GM19351 (cell line): ENCODE results near the gene HMGB1.

ENCODE experiments used
- ATAC-seq: cut with Tn5 transposase; IDR thresholded peaks from one replicate; pipeline ENCODE4 v1.9.1; 2021; ENCODE audit warnings: mild to moderate bottlenecking, moderate library complexity; ENCODE audit not compliant: unreplicated experiment

Gene HMGB1

DNA sequence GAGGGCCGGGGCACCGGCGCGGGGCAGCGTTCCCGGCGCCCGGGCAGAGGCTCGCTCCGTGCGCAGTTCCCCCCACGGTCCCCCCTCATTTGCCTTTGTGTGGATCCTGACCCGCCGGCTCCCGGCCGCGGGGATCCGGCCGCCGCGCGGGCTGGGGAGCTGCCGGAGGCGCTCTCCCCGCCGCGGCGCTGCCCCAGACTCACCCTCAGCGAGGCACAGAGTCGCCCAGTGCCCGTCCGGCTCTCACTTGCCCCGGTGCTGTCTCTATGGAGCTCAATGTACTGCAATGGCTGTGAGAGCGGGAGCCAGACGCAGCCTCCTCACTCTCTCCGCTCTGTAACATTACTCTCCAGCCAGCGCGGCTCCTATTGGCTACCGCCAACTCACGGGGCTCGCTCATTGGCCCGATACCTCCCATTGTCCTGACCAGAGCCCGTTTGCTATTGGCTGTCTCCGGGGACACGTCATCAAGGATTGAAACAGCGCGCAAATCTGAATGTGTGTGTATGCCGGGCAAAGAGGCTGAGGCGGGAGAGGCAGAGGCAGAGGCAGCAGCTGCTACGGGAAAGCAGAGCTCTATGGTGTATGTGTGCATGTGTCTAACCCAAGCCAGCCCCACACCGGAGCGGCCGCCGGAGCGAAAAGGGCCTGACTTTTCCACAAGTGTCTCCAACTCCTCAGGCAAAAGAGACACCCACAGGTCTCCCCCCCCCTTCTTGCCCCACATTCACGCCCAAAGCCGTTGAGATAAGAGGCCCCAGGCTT lies at the start of gene HMGB1:
Gene HMGB1 (minus strand): TSS at position 344 of the 765 bp plus-strand sequence. CDS start 2,256 bp downstream, outside the sequence.
- peak; percentile 84 for ATAC-seq

DNA sequence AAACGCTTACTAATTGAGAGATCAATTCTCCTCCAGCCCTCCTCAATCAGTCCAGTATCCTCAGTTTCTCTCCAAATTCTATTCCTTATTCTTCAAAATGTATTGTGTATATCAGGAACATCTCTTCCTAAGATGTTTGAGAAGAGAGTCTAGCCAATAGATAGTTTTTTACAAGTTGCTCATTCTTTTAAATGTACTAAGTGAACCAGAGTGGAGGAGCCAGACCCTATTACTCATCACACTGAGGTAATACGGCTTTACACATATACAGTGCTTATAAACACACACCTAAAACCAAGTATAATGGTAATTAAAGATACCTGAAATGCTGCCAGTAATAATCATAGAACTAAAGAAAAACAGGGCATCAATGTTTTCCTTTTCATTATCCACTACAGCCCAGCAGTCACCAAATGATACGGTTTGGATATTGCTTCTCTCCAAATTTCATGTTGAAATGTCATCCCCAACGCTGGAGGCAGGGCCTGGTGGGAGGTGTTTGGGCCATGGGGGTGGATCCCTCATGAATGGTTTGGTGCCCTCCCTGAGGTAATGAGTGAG lies 45.2 kb upstream of the HMGB1 start:
- no peak for ATAC-seq

- no peak for ATAC-seq
These were observed 44.4 kb upstream of the HMGB1 start for GRCh38 chr13:30510091-30510490.

- no peak for ATAC-seq
These were observed 43.7 kb upstream of the HMGB1 start for GRCh38 chr13:30509254-30510050.

DNA sequence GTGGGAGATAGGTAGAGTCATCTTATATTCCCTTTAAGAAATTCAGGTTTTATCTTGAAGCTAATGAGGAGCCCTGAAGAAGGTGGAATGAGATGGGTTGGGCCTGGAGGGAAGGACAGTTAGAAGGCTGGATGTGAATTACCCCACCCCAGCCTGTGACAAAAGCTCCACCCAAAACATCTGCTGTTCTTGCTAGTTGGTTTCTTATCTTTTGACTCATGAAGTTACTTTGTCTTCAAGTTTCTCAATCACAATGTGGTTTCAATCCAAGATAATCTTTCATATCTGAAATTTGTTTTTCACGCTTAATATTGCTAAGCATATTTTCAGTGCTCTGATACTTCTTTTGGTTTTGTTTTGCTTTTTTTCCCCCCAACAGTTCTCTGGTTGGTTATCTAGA lies 38.3 kb upstream of the HMGB1 start:
- ATAC-seq: peak; percentile 84

GRCh38 chr13:30502237-30502636 lies 36.5 kb upstream of the HMGB1 start:
- ATAC-seq: no peak

DNA sequence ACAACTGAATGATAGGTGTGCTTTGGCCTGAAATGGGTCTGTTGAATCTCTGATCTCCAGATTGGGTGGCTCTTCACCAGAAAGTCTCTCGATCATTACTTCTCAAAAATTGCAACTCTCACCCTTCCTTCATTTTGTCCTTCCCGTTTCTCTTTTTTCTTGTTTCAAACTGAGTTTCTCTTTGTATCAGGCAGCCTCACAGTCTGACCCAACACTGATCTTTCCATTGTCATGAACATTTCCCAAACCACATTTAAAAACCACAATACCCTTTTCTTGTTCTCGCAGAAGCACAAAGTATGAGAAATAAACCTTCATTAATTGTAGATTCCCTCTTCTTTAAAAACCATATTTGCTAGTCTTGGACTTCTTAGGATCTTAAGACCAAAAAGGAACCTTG lies 33.6 kb upstream of the HMGB1 start:
- no peak for ATAC-seq

DNA sequence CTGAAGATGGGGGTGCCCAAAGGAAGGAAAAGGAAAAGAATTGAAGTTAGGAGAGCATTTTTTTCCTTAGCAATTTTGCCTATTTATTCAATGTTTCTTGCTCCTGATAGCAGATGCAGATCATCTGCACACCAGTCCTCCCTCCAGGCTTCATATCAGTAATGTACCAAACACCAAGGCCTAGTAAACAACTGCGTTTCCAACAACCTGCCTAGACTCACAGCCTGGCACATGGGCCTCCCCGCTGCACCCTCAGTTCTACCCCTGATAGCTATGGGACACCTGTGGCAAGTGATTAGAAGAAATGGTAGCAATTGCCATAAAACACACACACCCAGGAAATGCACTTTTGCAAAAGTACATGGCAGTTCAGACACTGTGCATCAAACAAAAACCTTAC lies 30.4 kb upstream of the HMGB1 start:
- ATAC-seq: no peak

DNA sequence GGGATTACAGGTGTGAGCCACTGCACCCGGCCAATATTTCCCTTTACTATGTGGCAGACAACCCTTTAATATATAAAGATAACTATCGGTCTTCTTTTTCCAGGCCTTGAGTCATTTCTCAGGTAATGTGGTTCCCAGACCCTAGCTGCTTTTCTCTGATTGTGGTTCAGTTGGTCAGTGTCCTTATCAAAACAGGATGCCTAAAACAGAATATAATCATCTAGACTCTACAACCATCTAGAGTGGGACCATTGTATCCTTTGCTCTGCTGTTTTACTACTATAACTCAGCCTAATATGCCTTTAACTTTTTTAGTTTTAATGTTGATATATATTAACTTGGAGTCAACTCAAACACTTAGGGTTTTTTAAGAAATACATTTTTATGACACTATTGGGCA lies 30.0 kb upstream of the HMGB1 start:
- ATAC-seq: no peak

DNA sequence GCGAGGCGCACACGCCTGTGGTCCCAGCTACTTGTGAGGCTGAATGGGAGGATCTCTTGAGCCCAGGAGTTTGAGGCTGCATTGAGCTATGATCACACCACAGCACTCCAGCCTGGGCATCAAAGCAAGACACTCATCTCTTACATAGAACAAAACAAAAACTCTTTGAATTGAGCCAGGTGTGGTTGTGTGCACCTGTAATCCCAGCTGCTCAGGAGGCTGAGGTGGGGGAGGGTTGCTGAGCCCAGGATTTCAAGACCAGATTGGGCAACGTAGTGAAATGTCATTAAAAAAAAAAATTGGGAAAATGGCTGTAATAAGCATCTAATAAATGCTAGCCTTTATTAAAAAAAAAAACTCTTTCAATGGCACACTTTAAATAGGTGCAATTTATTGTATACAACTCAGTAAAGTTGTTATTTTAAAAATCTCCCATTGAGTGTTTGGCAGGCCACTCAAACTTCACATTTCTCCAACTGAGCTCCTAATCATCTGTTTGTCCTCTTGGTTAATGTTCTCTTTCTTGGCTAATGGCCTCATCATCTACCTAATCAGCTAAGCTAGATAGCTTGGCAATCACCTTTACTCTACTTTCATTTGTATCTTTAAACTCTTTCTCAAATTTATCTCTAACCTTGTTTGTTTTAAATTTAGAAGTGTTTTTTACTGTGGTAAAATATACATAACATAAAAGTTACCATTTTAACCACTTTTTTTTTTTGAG lies 28.1 kb upstream of the HMGB1 start:
- ATAC-seq: no peak

- no peak for ATAC-seq
These were observed 21.3 kb upstream of the HMGB1 start for GRCh38 chr13:30487075-30487470.

GRCh38 chr13:30486230-30487074 lies 20.7 kb upstream of the HMGB1 start:
- ATAC-seq: no peak

DNA sequence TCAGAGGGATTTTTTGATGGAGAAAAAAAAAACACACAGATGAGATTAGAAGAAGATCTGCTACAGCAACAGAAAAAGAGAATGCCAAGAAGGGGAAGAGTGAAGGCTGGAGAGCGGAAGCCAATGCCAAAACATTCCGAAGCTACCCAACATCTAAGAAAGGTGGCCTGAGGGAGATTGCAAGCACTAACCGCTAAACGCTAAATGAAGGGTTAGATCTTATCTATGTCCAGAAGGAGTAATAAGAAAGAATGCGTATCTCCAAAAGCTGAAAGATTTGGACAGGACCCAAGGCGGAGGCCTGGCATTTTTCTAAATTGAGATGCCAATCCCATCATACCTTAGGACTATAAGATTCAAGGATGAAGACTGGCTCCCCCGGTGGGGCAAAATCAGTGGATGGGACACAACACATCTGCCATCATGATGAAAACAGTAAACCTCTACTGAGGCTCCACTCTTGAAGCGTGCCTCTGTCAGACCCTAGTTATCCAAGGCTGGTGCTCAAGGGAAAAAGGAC lies 15.6 kb upstream of the HMGB1 start:
- no peak for ATAC-seq

DNA sequence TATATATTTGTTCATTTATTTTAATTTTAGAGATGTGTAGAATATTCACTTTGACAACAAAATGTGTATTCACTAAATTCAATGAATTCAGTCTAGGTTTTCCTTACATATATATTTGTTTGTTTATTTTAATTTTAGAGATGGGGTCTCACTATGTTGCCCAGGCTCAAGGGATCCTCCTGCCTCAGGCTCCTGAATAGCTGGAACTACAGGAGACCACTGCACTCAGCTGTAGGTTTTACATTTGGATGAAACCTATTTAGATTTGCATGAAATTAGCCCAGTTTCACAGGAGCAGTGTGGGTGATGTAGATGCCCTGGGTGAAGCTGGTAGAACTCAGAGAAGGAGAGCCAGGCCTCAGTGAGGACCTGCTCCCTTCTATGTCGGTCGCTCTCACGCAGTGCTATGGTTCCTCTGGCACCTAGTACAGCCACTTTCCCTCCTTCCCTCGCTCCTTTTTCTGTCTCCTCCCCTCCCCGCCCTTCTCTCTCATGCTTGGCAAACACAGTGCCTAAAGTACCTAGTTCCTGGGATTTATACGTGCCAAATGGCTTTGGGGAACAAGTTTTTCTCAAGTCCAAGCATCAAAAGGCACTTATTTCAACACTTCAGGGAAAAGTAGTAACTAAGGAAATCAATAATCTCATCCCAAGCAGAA lies 14.7 kb upstream of the HMGB1 start:
- no peak for ATAC-seq

- no peak for ATAC-seq
These were observed 14.1 kb upstream of the HMGB1 start for GRCh38 chr13:30479883-30480219.

DNA sequence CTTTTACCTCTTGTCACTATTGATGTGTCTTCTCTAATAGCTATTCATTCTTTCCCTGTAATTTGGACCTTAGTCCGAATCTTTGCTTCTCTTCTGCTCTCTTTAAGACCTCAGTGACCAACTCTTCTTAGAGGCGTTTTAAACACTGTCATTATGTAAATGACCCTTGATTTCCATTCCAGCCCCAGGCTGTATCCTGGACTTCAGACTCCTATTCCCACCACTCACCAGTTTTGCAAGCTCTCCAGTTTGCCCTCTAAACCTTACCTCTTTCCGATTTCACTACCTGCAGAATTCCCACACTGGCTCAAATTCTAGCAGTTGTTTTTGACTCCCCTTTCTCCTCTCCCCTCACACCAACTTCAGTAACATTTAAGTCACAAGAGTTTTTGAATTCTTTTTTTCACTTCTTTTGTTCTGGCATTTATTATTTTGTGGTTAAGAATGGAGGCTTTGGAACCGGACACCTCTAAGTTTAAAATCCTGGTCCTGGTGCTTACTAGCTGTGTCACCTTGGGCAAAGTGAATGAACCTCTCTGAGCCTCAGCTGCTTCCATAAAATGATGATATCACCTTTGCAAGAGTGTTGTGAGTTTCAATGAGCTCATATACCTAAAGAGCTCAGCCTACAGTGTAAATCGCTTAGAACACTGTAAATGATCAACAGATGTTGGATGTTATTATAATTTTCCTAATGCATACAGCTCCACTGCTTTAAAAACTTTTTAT lies 13.6 kb upstream of the HMGB1 start:
- no peak for ATAC-seq

DNA sequence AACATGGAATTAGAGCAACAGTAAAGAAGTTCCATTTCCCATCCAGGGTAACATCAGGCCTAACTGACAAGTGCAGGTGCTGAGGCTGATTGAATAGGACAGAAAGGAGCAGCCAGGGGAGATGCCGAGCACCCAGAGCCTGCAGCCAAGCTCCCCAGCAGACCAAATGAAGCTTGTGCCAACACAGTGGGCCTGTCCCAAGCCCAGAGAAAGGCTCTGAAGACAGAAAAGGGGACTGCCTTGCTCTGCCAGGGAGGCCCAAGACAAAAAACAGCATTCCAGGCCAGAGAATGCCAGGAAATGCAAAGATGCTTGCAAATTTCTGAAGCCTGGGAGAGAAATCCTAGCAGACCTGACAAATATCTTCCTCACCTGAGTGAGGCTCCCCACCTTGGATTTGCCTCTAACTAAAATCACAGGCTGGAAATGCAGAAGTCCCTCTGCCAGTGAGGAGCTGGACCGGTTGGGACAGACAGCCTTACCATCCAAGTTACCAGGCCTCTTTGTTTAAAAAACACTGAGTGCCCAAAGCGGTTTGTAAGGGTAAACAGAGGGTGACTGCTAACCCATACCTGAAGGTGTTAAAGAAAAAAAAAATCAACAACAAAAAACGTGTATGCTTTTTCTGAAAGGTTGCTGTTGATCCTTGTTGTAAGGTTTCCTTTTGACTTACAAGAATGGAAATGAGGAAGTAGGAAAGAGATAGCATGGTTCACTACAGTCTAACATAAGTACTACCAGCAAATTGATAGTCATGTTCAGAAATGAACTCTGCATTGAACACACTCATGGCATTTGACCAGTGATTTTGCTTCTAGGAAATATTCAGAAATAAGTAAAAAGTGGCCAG lies 11.8 kb upstream of the HMGB1 start:
- ATAC-seq: peak; percentile 95

GRCh38 chr13:30473675-30474074 lies 7.9 kb upstream of the HMGB1 start:
- ATAC-seq: no peak
